WTC11 (cell line): ENCODE results near the gene JSRP1. TPM values are rescaled to one million over a fixed set of nuclear protein-coding genes. Genes with fewer than 3 reads are reported as not detected.

Source experiments
- ATAC-seq: fragments of 200-7000 bp; cut with Tn5 transposase; 2 replicates; pipeline ENCODE4 v1.10.0; 2021; ENCODE audit warnings: mild to moderate bottlenecking, moderate library complexity
- CTCF ChIA-PET: fragments of 300-600 bp; sonication (Branson Sonifier 250); formaldehyde crosslinking; loops from one replicate; lab custom pipeline; 2021; ENCODE audit warnings: antibody characterized with exemption; lab: Charles Lee
- POLR2A ChIA-PET: fragments of 350-600 bp; sonication (Branson Sonifier 250); formaldehyde crosslinking; loops from one replicate; lab custom pipeline; 2021; ENCODE audit warnings: antibody characterized with exemption; lab: Charles Lee
- DNase-seq: peaks from one replicate; pipeline ENCODE4 v3.0.0; 2021; ENCODE audit warnings: low spot score
- H3K27ac Mint-ChIP-seq: 2 replicates; pipeline ENCODE4 v1.8.0; 2021; ENCODE audit warnings: mixed read lengths
- H3K27me3 Mint-ChIP-seq: 2 replicates; pipeline ENCODE4 v1.8.0; 2021; ENCODE audit warnings: low read depth, mild to moderate bottlenecking, moderate library complexity, mixed read lengths
- H3K36me3 Mint-ChIP-seq: 2 replicates; pipeline ENCODE4 v1.8.0; 2021; ENCODE audit warnings: mixed read lengths
- H3K4me1 Mint-ChIP-seq: 2 replicates; pipeline ENCODE4 v1.8.0; 2022; ENCODE audit warnings: mixed read lengths
- H3K4me3 Mint-ChIP-seq: 2 replicates; pipeline ENCODE4 v1.8.0; 2021; ENCODE audit warnings: mild to moderate bottlenecking, moderate library complexity, mixed read lengths
- H3K9me3 Mint-ChIP-seq: 2 replicates; pipeline ENCODE4 v1.8.0; 2021; ENCODE audit warnings: mixed read lengths
- CBFB ChIP-seq: sonication (generic); formaldehyde crosslinking; IDR thresholded peaks from 2 replicates; pipeline ENCODE4 v1.8.1; 2022; ENCODE audit warnings: mild to moderate bottlenecking, low read depth, missing genetic modification reagents
- CREB1 ChIP-seq: sonication (generic); formaldehyde crosslinking; IDR thresholded peaks from 2 replicates; pipeline ENCODE4 v1.8.0; 2023; ENCODE audit warnings: mild to moderate bottlenecking, missing genetic modification reagents
- ESRRA ChIP-seq: sonication (generic); formaldehyde crosslinking; IDR thresholded peaks from 2 replicates; pipeline ENCODE4 v1.8.1; 2022; ENCODE audit warnings: mild to moderate bottlenecking, missing genetic modification reagents, borderline replicate concordance
- FOXP4 ChIP-seq: sonication (generic); formaldehyde crosslinking; IDR thresholded peaks from 2 replicates; pipeline ENCODE4 v1.8.0; 2022; ENCODE audit warnings: mild to moderate bottlenecking, missing genetic modification reagents
- GRHL2 ChIP-seq: fragments of 250-450 bp; sonication (Bioruptor Pico); IDR thresholded peaks from 2 replicates; pipeline ENCODE4 v1.8.0; 2022; ENCODE audit warnings: mild to moderate bottlenecking, moderate library complexity; ENCODE audit not compliant: insufficient replicate concordance, severe bottlenecking
- GTF2I ChIP-seq: fragments of 250-450 bp; sonication (Bioruptor Pico); conservative IDR thresholded peaks from 2 replicates; pipeline ENCODE4 v1.4.0; 2021; ENCODE audit warnings: mild to moderate bottlenecking
- HMGXB4 ChIP-seq: sonication (generic); formaldehyde crosslinking; IDR thresholded peaks from 2 replicates; pipeline ENCODE4 v1.8.1; 2023; ENCODE audit warnings: mild to moderate bottlenecking, moderate library complexity, missing genetic modification reagents
- JUN ChIP-seq: sonication (generic); formaldehyde crosslinking; IDR thresholded peaks from 2 replicates; pipeline ENCODE4 v1.8.0; 2023; ENCODE audit warnings: mild to moderate bottlenecking, missing genetic modification reagents
- KAT7 ChIP-seq: sonication (generic); formaldehyde crosslinking; IDR thresholded peaks from 2 replicates; pipeline ENCODE4 v1.8.1; 2023; ENCODE audit warnings: missing genetic modification reagents, mild to moderate bottlenecking, borderline replicate concordance
- MXD4 ChIP-seq: fragments of 250-450 bp; sonication (Bioruptor Pico); IDR thresholded peaks from 2 replicates; pipeline ENCODE4 v1.8.0; 2021; ENCODE audit warnings: mild to moderate bottlenecking, moderate library complexity, borderline replicate concordance
- NFE2L1 ChIP-seq: sonication (generic); formaldehyde crosslinking; IDR thresholded peaks from 2 replicates; pipeline ENCODE4 v1.8.1; 2023; ENCODE audit warnings: missing genetic modification reagents
- NR1H2 ChIP-seq: sonication (generic); formaldehyde crosslinking; IDR thresholded peaks from 2 replicates; pipeline ENCODE4 v1.9.0; 2021; ENCODE audit warnings: mild to moderate bottlenecking, moderate library complexity, missing genetic modification reagents
- OVOL2 ChIP-seq: fragments of 250-450 bp; sonication (Bioruptor Pico); IDR thresholded peaks from 2 replicates; pipeline ENCODE4 v1.9.0; 2021; ENCODE audit warnings: mild to moderate bottlenecking, borderline replicate concordance
- TEAD4 ChIP-seq: sonication (generic); formaldehyde crosslinking; IDR thresholded peaks from 2 replicates; pipeline ENCODE4 v1.8.0; 2022; ENCODE audit warnings: mild to moderate bottlenecking, missing genetic modification reagents
- ZMAT4 ChIP-seq: fragments of 250-450 bp; sonication (Bioruptor Pico); IDR thresholded peaks from 2 replicates; pipeline ENCODE4 v1.9.0; 2021; ENCODE audit warnings: mild to moderate bottlenecking
- ZNF121 ChIP-seq: sonication (generic); formaldehyde crosslinking; IDR thresholded peaks from 2 replicates; pipeline ENCODE4 v1.8.0; 2023; ENCODE audit warnings: missing genetic modification reagents
- total RNA-seq: library from RNA; stranded (reverse); gene quantifications from 3 replicates; pipeline ENCODE4 v1.2.3, GENCODE V29; 2021
- TF ChIP-seq, protein P1 (sequence below): sonication (generic); formaldehyde crosslinking; IDR thresholded peaks from 2 replicates; pipeline ENCODE4 v1.8.1; 2023; ENCODE audit warnings: mild to moderate bottlenecking, missing genetic modification reagents, moderate library complexity
- TF ChIP-seq, protein P2 (sequence below): sonication (generic); formaldehyde crosslinking; IDR thresholded peaks from 2 replicates; pipeline ENCODE4 v1.8.0; 2023; ENCODE audit warnings: missing genetic modification reagents, mild to moderate bottlenecking, borderline replicate concordance
- TF ChIP-seq, protein P3 (sequence below): sonication (generic); formaldehyde crosslinking; conservative IDR thresholded peaks from 2 replicates; pipeline ENCODE4 v1.8.1; 2022; ENCODE audit warnings: mild to moderate bottlenecking, missing genetic modification reagents
- TF ChIP-seq, protein P4 (sequence below): sonication (generic); formaldehyde crosslinking; IDR thresholded peaks from 2 replicates; pipeline ENCODE4 v1.8.1; 2022; ENCODE audit warnings: mild to moderate bottlenecking, missing genetic modification reagents, moderate library complexity, borderline replicate concordance
- TF ChIP-seq, protein P5 (sequence below): sonication (generic); formaldehyde crosslinking; IDR thresholded peaks from 2 replicates; pipeline ENCODE4 v1.8.1; 2023; ENCODE audit warnings: mild to moderate bottlenecking, missing genetic modification reagents, borderline replicate concordance

JSRP1 gene
- total RNA-seq, 1 experiment from 2014 or later, result 0.33 TPM

- Mint-ChIP-seq H3K27ac (peak overlapping the region; percentile 99), H3K36me3 (peaks cover 14% of the 10 kb centered on the region; the same call in 1 of the 2 replicates), H3K4me3 (peak overlapping the region; percentile 93), H3K4me1 (peaks cover 42% of the 10 kb centered on the region), H3K9me3 (no peaks in the 10 kb centered on the region), H3K27me3 (peaks cover 5% of the 10 kb centered on the region; the same call in 1 of the 2 replicates)
- ATAC-seq (peak; percentile 5), DNase-seq (no peak)
- POLR2A ChIA-PET, result no interaction called here
- CTCF ChIA-PET, result interaction anchor here (0.8 to 4.7 kb wide), 5 partner anchors 14 to 81 kb away, joined by 3 to 65 read pairs (median 21); partner anchors contain the start of gene AMH
- no peak for TF ChIP-seq JUN (CRISPR knock-in tag)
- TF ChIP-seq GRHL2 (CRISPR knock-in tag), result no peak
- no peak for TF ChIP-seq FOXP4 (CRISPR knock-in tag)
- no peak for TF ChIP-seq NFE2L1
- TF ChIP-seq ZMAT4, result no peak
- TF ChIP-seq HMGXB4 (CRISPR knock-in tag), result no peak
- TF ChIP-seq NR1H2 (CRISPR knock-in tag), result no peak
- TF ChIP-seq CREB1 (CRISPR knock-in tag), result no peak
- TF ChIP-seq TEAD4, result 0 out of 2 replicates have a peak, but pooled peaks have one; percentile 3
- TF ChIP-seq GTF2I (CRISPR knock-in tag), result peak; percentile 54; the same call in 1 of the 2 replicates
- no peak for TF ChIP-seq MXD4 (CRISPR knock-in tag)
- TF ChIP-seq, protein P1, sequence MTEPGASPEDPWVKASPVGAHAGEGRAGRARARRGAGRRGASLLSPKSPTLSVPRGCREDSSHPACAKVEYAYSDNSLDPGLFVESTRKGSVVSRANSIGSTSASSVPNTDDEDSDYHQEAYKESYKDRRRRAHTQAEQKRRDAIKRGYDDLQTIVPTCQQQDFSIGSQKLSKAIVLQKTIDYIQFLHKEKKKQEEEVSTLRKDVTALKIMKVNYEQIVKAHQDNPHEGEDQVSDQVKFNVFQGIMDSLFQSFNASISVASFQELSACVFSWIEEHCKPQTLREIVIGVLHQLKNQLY, result no peak
- TF ChIP-seq KAT7, result no peak
- TF ChIP-seq ZNF121 (CRISPR knock-in tag), result peak; percentile 93
- TF ChIP-seq OVOL2 (CRISPR knock-in tag), result no peak
- no peak; the same call in 1 of the 2 replicates for TF ChIP-seq ESRRA (CRISPR knock-in tag)
- no peak for TF ChIP-seq CBFB (CRISPR knock-in tag)
- TF ChIP-seq, protein P2, sequence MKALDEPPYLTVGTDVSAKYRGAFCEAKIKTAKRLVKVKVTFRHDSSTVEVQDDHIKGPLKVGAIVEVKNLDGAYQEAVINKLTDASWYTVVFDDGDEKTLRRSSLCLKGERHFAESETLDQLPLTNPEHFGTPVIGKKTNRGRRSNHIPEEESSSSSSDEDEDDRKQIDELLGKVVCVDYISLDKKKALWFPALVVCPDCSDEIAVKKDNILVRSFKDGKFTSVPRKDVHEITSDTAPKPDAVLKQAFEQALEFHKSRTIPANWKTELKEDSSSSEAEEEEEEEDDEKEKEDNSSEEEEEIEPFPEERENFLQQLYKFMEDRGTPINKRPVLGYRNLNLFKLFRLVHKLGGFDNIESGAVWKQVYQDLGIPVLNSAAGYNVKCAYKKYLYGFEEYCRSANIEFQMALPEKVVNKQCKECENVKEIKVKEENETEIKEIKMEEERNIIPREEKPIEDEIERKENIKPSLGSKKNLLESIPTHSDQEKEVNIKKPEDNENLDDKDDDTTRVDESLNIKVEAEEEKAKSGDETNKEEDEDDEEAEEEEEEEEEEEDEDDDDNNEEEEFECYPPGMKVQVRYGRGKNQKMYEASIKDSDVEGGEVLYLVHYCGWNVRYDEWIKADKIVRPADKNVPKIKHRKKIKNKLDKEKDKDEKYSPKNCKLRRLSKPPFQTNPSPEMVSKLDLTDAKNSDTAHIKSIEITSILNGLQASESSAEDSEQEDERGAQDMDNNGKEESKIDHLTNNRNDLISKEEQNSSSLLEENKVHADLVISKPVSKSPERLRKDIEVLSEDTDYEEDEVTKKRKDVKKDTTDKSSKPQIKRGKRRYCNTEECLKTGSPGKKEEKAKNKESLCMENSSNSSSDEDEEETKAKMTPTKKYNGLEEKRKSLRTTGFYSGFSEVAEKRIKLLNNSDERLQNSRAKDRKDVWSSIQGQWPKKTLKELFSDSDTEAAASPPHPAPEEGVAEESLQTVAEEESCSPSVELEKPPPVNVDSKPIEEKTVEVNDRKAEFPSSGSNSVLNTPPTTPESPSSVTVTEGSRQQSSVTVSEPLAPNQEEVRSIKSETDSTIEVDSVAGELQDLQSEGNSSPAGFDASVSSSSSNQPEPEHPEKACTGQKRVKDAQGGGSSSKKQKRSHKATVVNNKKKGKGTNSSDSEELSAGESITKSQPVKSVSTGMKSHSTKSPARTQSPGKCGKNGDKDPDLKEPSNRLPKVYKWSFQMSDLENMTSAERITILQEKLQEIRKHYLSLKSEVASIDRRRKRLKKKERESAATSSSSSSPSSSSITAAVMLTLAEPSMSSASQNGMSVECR (CRISPR knock-in tag), result no peak
- TF ChIP-seq, protein P3, sequence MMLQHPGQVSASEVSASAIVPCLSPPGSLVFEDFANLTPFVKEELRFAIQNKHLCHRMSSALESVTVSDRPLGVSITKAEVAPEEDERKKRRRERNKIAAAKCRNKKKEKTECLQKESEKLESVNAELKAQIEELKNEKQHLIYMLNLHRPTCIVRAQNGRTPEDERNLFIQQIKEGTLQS (CRISPR knock-in tag), result no peak
- TF ChIP-seq, protein P4, sequence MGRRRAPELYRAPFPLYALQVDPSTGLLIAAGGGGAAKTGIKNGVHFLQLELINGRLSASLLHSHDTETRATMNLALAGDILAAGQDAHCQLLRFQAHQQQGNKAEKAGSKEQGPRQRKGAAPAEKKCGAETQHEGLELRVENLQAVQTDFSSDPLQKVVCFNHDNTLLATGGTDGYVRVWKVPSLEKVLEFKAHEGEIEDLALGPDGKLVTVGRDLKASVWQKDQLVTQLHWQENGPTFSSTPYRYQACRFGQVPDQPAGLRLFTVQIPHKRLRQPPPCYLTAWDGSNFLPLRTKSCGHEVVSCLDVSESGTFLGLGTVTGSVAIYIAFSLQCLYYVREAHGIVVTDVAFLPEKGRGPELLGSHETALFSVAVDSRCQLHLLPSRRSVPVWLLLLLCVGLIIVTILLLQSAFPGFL (CRISPR knock-in tag), result 0 out of 2 replicates have a peak, but pooled peaks have one; percentile 53
- TF ChIP-seq, protein P5, sequence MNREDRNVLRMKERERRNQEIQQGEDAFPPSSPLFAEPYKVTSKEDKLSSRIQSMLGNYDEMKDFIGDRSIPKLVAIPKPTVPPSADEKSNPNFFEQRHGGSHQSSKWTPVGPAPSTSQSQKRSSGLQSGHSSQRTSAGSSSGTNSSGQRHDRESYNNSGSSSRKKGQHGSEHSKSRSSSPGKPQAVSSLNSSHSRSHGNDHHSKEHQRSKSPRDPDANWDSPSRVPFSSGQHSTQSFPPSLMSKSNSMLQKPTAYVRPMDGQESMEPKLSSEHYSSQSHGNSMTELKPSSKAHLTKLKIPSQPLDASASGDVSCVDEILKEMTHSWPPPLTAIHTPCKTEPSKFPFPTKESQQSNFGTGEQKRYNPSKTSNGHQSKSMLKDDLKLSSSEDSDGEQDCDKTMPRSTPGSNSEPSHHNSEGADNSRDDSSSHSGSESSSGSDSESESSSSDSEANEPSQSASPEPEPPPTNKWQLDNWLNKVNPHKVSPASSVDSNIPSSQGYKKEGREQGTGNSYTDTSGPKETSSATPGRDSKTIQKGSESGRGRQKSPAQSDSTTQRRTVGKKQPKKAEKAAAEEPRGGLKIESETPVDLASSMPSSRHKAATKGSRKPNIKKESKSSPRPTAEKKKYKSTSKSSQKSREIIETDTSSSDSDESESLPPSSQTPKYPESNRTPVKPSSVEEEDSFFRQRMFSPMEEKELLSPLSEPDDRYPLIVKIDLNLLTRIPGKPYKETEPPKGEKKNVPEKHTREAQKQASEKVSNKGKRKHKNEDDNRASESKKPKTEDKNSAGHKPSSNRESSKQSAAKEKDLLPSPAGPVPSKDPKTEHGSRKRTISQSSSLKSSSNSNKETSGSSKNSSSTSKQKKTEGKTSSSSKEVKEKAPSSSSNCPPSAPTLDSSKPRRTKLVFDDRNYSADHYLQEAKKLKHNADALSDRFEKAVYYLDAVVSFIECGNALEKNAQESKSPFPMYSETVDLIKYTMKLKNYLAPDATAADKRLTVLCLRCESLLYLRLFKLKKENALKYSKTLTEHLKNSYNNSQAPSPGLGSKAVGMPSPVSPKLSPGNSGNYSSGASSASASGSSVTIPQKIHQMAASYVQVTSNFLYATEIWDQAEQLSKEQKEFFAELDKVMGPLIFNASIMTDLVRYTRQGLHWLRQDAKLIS (CRISPR knock-in tag), result no peak
Measured at GRCh38 chr19:2237051-2237868, 19.0 kb downstream of the JSRP1 start.
